Mesendoderm (in vitro differentiated cells): ENCODE measurements around the gene CENPX.
"Not testable (repeated sequence)": the region's sequence is repeated elsewhere in the genome, so short reads cannot be mapped to it uniquely, and the experiment has no call there.

Experiments
- DNase-seq: peaks from one replicate; pipeline ENCODE4 v3.0.0; 2013
- H2AK5ac ChIP-seq: 2 replicates; pipeline ENCODE4 v1.6.1; 2013; ENCODE audit warnings: low read length, inconsistent platforms
- H2BK120ac ChIP-seq: 2 replicates; pipeline ENCODE4 v1.6.1; 2013; ENCODE audit warnings: low read depth, mild to moderate bottlenecking, low read length, moderate library complexity, mixed read lengths
- H2BK15ac ChIP-seq: replicated peaks from 2 replicates; pipeline ENCODE4 v1.6.1; 2013; ENCODE audit warnings: low read depth, mild to moderate bottlenecking, moderate library complexity
- H2BK5ac ChIP-seq: 2 replicates; pipeline ENCODE4 v1.6.1; 2013; ENCODE audit warnings: low read length, inconsistent platforms
- H3K18ac ChIP-seq: 2 replicates; pipeline ENCODE4 v1.6.1; 2013; ENCODE audit warnings: mild to moderate bottlenecking, low read length, mixed read lengths
- H3K23ac ChIP-seq: one replicate; pipeline ENCODE4 v1.6.1; 2013; ENCODE audit warnings: low read length
- H3K27ac ChIP-seq: 2 replicates; pipeline ENCODE4 v1.5.1; 2013; ENCODE audit warnings: low read depth, mild to moderate bottlenecking, inconsistent platforms, low read length, moderate library complexity
- H3K27me3 ChIP-seq: 2 replicates; pipeline ENCODE4 v1.6.1; 2013; ENCODE audit warnings: low read length, control low read depth, mild to moderate bottlenecking, inconsistent platforms; ENCODE audit not compliant: insufficient read depth, poor library complexity
- H3K36me3 ChIP-seq: 2 replicates; pipeline ENCODE4 v1.6.1; 2013; ENCODE audit warnings: low read length, inconsistent platforms; ENCODE audit not compliant: control insufficient read depth, insufficient read depth
- H3K4ac ChIP-seq: one replicate; pipeline ENCODE4 v1.6.1; 2013; ENCODE audit warnings: low read depth, mild to moderate bottlenecking, low read length, moderate library complexity
- H3K4me1 ChIP-seq: 2 replicates; pipeline ENCODE4 v1.6.1; 2013; ENCODE audit warnings: low read depth, low read length, inconsistent platforms; ENCODE audit not compliant: control insufficient read depth
- H3K4me2 ChIP-seq: 2 replicates; pipeline ENCODE4 v1.6.1; 2013; ENCODE audit warnings: low read length
- H3K4me3 ChIP-seq: 2 replicates; pipeline ENCODE4 v1.5.1; 2013; ENCODE audit warnings: mild to moderate bottlenecking, low read length
- H3K56ac ChIP-seq: one replicate; pipeline ENCODE4 v1.6.1; 2013; ENCODE audit warnings: low read length
- H3K79me1 ChIP-seq: 2 replicates; pipeline ENCODE4 v1.6.1; 2013; ENCODE audit warnings: low read length, inconsistent platforms
- H3K79me2 ChIP-seq: 2 replicates; pipeline ENCODE4 v1.6.1; 2013; ENCODE audit warnings: mild to moderate bottlenecking, low read length; ENCODE audit not compliant: control insufficient read depth, insufficient read depth
- H3K9ac ChIP-seq: 2 replicates; pipeline ENCODE4 v1.6.1; 2013; ENCODE audit warnings: low read length, inconsistent platforms
- H4K5ac ChIP-seq: one replicate; pipeline ENCODE4 v1.6.1; 2013; ENCODE audit warnings: low read length
- H4K8ac ChIP-seq: one replicate; pipeline ENCODE4 v1.6.1; 2013; ENCODE audit warnings: low read depth, mild to moderate bottlenecking, control low read depth, low read length, moderate library complexity
- WGBS: extraction: QIAGEN DNeasy Blood & Tissue Kit; methylation state at CpG from one replicate; pipeline ENCODE4 v1.1.7; 2013; ENCODE audit warnings: low lambda C conversion rate, missing lambda C conversion rate; ENCODE audit not compliant: insufficient coverage; ENCODE audit errors: extremely low coverage; 5-methylcytosine and 5-hydroxymethylcytosine counted together

The CENPX gene

GRCh38 chr17:82043507-82043906, 20.8 kb upstream of the CENPX start:
- Histone ChIP-seq H2BK5ac (no peak overlapping the region), H3K4me2 (no peak overlapping the region), H3K36me3 (peaks cover 2% of the 10 kb centered on the region), H4K8ac (no peak overlapping the region), H3K79me2 (no peaks in the 10 kb centered on the region), H3K23ac (no peak overlapping the region), H3K27me3 (no peaks in the 10 kb centered on the region), H2BK120ac (no peak overlapping the region), H3K79me1 (no peaks in the 10 kb centered on the region), H3K9ac (no peak overlapping the region), H3K27ac (no peak overlapping the region), H3K56ac (no peak overlapping the region), H3K4me3 (no peak overlapping the region), H3K4me1 (no peaks in the 10 kb centered on the region), H2BK15ac (no peak overlapping the region), H2AK5ac (no peak overlapping the region), H4K5ac (no peak overlapping the region), H3K18ac (no peak overlapping the region), H3K4ac (no peak overlapping the region)
- DNase-seq, result peak; percentile 31
- no CpG with 5 or more reads among the region's 16 CpGs for WGBS

GRCh38 chr17:82042649-82043048, 20.0 kb upstream of the CENPX start:
- H3K36me3 ChIP-seq, result peaks cover 2% of the 10 kb centered on the region
- H2AK5ac ChIP-seq, result no peak overlapping the region
- H3K27me3 ChIP-seq, result no peaks in the 10 kb centered on the region
- no peak overlapping the region for H2BK5ac ChIP-seq
- H3K79me2 ChIP-seq, result no peaks in the 10 kb centered on the region
- H2BK15ac ChIP-seq, result no peak overlapping the region
- no peak overlapping the region for H4K8ac ChIP-seq
- DNase-seq, result no peak
- no peak overlapping the region for H3K9ac ChIP-seq
- no peak overlapping the region for H4K5ac ChIP-seq
- no peak overlapping the region for H3K4me2 ChIP-seq
- H3K79me1 ChIP-seq, result no peaks in the 10 kb centered on the region
- no CpG with 5 or more reads among the region's 9 CpGs for WGBS
- no peak overlapping the region for H2BK120ac ChIP-seq
- no peak overlapping the region for H3K18ac ChIP-seq
- no peak overlapping the region for H3K23ac ChIP-seq
- H3K4me1 ChIP-seq, result no peaks in the 10 kb centered on the region
- no peak overlapping the region for H3K27ac ChIP-seq
- H3K56ac ChIP-seq, result no peak overlapping the region
- no peak overlapping the region for H3K4me3 ChIP-seq
- H3K4ac ChIP-seq, result no peak overlapping the region

GRCh38 chr17:82041144-82041814, 18.6 kb upstream of the CENPX start:
- Histone ChIP-seq H3K27ac (no peak overlapping the region), H3K4me1 (no peaks in the 10 kb centered on the region), H4K5ac (no peak overlapping the region), H3K36me3 (no peaks in the 10 kb centered on the region), H4K8ac (no peak overlapping the region), H2BK5ac (no peak overlapping the region), H2AK5ac (no peak overlapping the region), H3K4ac (no peak overlapping the region), H3K56ac (no peak overlapping the region), H3K4me3 (no peak overlapping the region), H3K9ac (no peak overlapping the region), H3K18ac (no peak overlapping the region), H3K23ac (no peak overlapping the region), H3K27me3 (no peaks in the 10 kb centered on the region), H3K79me2 (no peaks in the 10 kb centered on the region), H2BK120ac (no peak overlapping the region), H3K79me1 (no peaks in the 10 kb centered on the region), H2BK15ac (no peak overlapping the region), H3K4me2 (no peak overlapping the region)
- WGBS, result no CpG with 5 or more reads among the region's 17 CpGs
- no peak for DNase-seq

GRCh38 chr17:82039695-82040299, 17.1 kb upstream of the CENPX start:
- H4K5ac ChIP-seq, result no peak overlapping the region
- no peak for DNase-seq
- H2BK5ac ChIP-seq, result no peak overlapping the region
- H3K4me3 ChIP-seq, result no peak overlapping the region
- H3K27me3 ChIP-seq, result no peaks in the 10 kb centered on the region
- no peak overlapping the region for H3K56ac ChIP-seq
- H3K36me3 ChIP-seq, result no peaks in the 10 kb centered on the region
- H3K27ac ChIP-seq, result no peak overlapping the region
- H3K4ac ChIP-seq, result no peak overlapping the region
- H3K4me1 ChIP-seq, result no peaks in the 10 kb centered on the region
- no peak overlapping the region for H3K9ac ChIP-seq
- no peak overlapping the region for H3K23ac ChIP-seq
- no peak overlapping the region for H3K4me2 ChIP-seq
- H3K18ac ChIP-seq, result no peak overlapping the region
- H3K79me2 ChIP-seq, result no peaks in the 10 kb centered on the region
- no peak overlapping the region for H4K8ac ChIP-seq
- no peak overlapping the region for H2BK15ac ChIP-seq
- no peak overlapping the region for H2BK120ac ChIP-seq
- no peaks in the 10 kb centered on the region for H3K79me1 ChIP-seq
- WGBS, result no CpG with 5 or more reads among the region's 8 CpGs
- H2AK5ac ChIP-seq, result no peak overlapping the region

- H3K4me1 ChIP-seq, H4K8ac ChIP-seq, H3K23ac ChIP-seq, DNase-seq, H3K27me3 ChIP-seq, H2AK5ac ChIP-seq, H3K79me1 ChIP-seq, H3K56ac ChIP-seq, H3K4me2 ChIP-seq, H3K18ac ChIP-seq, H3K4ac ChIP-seq, H2BK120ac ChIP-seq, H3K27ac ChIP-seq, H2BK15ac ChIP-seq, H3K36me3 ChIP-seq, H4K5ac ChIP-seq, H3K79me2 ChIP-seq, H2BK5ac ChIP-seq, H3K4me3 ChIP-seq, H3K9ac ChIP-seq: not testable (repeated sequence)
- no CpG with 5 or more reads among the region's 16 CpGs for WGBS
These were observed 16.2 kb upstream of the CENPX start for GRCh38 chr17:82038796-82039409.
